Stimulated activated CD4-positive, alpha-beta T cell treated with anti-CD3 and anti-CD28 coated beads, TNF-alpha, amount 100 ng/mL, for 48 hours (primary cell): Measurements from ENCODE around the gene HTT.

Source experiments
- DNase-seq, 3 donors: peaks; one replicate each; pipeline ENCODE4 v3.0.0-alpha.2; 2020; ENCODE audit warnings: low read depth in 3 of 3

The HTT gene

DNA sequence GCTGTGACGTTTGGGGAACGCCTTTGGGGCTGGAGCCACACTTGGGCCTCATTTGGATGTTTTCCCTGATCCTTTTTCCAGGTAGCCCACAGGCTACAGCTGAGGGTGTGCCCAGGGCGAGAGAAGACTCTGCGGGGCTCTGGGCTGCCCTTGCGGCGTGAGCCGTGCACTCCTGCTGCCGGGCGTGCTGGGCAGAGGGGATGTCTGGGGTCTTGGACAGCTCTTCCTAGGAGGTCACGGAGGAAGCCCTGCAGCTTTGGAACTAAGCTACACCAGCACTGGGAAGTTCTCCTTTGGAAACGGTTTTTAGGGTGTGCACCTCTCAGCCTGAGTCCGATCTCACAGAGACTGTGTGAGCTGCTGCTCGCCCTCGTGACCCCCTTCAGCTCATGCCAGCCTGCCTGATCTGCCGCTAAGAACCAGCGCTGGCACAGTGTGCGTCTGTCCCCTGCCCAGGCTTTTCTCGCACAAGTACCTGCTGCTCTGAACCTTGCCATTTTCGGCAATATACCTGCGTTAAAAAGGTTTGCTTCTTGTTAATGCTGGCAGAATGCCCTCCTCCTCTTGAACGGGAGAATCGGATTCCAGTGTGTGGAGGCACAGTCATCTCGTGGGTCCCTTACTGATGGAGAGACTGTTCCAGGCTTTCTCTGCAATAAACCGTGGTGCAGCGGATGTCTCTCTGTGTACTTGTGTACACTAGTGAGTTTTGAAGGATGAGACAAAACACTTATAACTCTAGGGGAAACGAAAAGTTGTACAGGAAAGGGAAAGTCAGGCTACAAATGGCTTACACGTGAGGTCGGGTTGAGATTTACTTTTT is 188.8 kb downstream of the HTT start:
- DNase-seq = no peak

DNA sequence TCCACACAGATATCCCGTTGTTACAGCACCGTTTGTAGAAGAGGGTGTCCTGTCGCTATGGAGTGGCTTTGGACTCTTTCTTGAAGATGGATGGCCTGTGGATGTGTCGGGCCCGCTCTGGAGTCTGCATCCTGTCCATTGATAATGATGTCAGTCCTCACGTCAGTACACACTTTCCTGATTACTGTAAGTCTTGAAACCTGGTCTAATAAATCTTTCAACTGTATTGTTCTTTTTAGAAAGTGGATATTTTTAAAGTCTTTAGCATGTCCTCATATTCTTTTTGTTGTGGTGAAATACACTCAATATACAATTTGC is 189.4 kb downstream of the HTT start:
- DNase-seq = no peak

DNA sequence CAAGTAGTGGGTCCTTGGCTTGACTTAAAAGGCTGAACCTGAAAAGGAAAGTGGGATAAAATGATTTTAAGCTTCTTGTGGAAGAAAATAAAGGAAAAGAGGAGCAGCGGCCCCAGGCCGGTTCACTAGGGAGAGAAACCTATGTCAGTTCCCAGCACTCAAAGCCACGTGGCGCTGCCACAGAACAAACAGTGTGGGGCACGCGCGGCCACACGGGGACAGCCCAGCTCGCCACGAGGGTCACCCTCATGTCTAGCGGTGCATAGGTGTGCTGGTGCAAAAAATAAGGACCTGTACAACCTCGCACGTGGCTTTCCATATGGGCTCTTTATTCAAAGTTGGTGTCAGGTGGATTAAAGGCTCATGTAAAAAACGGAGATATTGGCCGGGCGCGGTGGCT is 191.6 kb downstream of the HTT start:
- DNase-seq = no peak

DNA sequence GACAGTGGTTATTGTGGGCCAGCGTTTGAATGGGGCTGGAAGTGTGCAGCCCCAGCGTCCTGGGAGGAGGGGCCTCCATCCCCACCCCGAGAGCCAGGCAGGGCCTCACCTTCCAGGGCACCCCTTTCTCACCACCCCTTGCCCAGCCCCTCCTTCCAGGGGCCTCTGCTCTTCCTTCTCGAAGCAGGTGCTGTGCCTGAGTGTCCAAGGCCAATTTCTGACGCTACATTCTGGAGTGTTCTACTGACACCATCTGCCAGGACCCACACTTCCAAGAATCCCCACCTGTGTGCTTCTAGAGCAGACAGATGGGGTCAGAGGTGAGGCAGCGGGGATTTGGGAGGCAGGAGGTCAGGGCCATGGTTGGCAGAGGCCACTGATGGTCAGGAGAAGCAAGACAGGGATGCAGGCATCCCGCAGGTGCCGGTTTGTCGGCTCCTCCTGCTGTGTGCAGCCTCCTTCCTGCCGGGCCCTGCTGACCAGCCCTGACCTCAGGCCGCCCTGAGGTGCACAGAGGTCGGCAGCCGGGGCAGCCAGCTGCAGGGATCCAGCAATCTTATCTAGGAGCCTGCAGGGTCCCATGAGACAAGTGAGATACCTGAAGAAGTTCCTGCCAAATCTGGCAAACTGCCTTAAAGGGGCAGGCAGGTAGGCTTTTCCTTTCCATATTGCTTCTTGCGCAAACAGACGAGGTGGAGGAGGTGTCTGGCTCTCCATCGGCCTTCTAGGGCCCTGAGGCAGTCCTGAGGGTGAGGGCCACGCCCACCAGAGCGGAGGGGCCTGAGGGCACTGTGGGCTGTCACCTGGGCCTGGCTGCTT is 193.3 kb downstream of the HTT start:
- DNase-seq = no peak

DNA sequence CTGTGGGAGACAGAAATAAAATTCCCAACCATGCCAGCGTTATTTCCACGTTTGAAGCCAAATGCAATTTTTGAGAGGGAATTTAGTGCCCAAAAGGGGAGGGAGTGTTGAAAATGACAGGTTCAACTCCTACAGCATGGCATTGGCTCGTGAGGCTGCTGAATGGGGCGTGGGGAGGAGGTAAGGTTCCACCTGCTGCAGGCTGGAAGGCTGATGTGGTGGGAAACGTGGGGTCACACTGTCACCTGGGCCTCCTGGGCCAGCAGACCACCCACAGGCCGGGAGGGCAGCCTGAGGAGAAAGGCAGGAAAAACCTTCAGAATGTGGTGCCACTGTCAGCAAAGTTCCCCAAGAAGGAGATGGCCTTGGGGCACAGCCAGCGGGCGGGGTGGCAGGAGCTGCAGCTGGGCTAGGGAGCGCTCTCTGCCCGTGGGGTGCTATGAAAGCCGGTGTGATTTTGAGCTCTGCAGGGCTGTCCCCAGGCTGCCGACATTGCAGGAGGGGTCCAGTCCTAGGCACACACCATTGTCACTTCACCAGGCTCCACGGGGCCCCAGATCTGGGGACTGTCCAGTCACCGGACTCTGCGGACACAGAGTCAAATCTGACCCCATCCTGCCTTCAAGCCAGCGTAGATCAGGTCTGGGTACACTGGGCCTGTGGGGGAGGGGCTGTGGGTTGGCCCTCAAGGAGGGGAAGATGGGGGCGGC is 194.1 kb downstream of the HTT start:
- DNase-seq = no peak

DNA sequence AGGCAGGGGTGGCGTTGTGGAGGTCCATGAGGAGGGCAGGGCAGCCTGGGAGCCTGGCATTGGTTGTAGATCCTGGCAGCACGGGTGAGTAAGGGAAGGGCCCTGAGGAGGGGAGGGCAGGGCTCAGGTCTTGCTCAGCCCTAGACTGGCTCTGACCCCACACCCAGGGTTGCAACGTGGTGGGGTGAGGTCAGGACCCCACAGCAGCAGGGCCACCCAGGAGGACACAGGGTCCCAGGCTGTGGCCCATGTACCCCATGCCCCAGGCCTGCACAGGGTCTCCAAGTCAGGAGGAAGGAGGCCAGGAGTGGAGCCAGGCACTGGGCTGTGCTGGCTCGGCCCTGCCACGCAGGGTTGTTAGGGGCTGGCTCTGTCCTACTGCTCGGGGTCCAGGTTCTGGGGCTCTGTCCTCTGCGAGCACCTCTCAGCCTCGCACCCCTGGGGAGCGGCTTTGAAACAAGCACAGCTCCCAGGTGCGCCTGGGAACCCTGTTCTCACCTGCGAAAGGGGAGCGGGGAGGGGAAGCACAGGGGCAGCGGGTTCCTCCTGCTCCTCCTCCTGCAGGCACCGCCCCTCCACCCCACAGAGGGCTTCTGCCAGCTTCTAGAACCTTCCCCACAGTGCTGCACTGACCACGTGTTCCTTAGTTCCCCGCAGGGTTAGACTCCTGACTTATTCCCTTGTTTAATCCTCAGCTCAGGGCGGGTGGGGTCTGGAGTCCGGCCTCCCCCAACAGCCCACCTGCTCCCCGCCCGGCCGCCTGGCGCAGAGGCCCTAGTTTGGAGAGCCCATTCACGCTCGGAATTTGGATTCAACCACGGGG is 194.8 kb downstream of the HTT start:
- no peak for DNase-seq

DNA sequence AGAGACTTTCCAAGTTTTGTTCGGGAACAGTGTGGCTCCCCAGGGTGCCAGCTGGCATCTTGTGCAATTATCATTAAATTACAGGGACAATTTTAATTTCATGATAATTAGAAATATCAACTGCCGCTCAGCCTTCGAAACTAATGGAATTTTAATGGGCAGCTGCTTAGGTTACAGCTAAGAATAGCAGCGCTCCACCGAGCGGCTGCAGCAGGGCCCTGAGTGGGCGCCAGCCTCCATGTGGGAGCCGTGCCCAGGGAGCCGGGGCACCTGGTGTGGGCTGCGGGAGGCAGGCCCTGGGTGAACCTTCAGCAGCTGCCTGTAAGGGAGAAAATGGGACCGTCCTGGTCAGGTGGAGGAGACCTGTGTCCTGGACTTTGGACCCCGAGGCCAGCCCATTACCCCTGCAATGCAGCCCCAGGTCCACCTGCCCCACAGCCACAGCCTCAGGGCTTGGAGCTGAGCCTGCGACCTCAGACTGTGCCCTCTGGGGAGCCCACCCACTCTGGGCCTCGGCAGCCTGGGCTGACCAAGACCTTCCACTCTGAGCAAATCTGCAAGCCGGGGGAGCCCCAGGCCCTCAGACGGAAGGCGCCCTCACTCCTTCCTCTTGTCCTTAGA is 195.6 kb downstream of the HTT start:
- DNase-seq = no peak

DNA sequence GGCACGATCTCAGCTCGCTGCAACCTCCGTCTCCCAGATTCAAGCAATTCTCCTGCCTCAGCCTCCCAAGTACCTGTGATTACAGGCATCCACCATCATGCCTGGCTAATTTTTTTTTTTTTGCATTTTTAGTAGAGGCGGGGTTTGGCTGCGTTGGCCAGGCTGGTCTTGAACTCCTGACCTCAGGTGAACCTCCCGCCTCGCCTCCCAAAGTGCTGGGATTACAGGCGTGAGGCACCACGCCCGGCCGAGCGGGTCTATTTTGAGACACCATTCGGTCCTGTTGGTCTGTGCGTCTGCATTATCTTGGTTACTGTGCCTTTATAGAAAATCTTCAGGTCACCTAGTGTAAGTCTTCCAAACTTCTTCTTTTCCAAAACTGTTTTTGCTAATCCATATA is 196.7 kb downstream of the HTT start:
- DNase-seq = no peak

DNA sequence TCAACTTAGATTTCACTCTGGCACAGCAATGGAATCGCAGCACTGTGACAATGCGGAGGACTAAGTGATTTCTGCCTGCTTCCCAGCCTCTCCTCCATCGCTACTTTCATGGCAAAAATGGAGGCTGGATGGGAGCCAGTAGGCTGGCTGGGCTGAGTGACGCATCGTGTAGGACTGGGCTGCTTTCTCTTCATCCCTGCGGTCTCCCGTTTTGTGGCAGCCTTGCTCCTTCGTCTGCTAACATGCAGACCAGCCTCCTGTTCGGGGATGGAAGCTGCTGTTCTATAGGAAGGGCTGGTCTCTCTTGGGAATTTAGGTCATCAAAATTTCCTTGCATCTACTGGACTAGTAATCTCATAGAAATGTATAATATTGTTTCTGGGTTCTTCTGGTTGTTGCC is 202.5 kb downstream of the HTT start:
- no peak for DNase-seq

DNA sequence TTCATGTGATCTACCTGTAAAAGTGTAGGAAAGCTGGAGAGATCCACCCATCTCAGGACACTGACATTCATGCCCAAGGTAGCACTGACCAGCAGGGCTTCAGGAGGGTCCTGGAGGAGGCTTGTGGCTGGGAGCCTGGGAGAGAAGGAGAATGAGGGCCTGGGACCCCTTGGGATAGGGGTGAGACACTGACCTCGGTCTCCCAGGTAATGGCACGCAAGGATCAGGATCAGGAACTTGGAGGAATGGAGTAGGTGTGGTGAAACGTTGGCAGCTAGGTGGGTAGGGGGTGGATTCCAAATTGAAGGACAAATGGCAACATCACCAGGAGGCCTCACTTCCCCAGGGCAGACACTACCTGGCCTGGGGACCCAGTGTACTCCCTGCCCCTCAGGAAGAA is 206.0 kb downstream of the HTT start:
- DNase-seq = no peak

DNA sequence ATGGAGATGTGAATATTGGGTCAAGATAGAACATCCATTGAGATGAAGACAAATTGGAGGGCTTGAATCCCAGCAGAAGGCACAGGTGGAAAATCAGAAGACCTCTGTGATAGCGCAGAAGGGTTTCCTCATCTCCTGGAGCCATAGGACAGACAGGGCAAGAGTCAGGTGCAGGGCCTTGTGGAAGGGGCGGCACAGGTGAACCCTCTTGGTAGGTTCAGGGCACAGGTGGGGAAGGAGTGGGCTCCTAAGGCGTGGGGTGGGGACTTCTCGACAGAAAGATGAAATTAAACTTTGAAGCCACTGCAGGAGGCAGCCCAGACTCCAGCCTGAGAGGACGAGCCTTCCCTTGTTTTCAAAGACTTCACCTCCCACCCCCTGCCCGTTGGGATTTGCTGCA is 209.0 kb downstream of the HTT start:
- DNase-seq = no peak

DNA sequence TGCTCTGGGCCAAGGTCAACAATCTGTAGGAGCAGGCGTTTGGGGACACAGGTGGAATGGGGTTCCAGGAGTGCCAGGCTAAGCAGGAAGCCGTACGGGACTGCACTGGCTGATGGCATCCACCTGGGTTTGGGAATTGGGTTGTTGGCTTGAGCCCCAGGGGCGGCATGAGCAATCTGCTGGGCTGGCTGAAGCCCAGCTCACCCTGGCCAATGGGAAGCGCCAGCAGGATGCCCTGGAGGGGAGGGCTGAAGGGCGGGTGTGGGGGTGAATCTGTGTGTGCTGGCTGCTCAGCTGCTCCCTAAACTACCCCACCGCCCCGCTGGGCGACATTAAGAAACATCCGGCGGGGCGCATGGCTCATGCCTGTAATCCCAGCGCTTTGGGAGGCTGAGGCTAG is 209.4 kb downstream of the HTT start:
- DNase-seq = no peak

DNA sequence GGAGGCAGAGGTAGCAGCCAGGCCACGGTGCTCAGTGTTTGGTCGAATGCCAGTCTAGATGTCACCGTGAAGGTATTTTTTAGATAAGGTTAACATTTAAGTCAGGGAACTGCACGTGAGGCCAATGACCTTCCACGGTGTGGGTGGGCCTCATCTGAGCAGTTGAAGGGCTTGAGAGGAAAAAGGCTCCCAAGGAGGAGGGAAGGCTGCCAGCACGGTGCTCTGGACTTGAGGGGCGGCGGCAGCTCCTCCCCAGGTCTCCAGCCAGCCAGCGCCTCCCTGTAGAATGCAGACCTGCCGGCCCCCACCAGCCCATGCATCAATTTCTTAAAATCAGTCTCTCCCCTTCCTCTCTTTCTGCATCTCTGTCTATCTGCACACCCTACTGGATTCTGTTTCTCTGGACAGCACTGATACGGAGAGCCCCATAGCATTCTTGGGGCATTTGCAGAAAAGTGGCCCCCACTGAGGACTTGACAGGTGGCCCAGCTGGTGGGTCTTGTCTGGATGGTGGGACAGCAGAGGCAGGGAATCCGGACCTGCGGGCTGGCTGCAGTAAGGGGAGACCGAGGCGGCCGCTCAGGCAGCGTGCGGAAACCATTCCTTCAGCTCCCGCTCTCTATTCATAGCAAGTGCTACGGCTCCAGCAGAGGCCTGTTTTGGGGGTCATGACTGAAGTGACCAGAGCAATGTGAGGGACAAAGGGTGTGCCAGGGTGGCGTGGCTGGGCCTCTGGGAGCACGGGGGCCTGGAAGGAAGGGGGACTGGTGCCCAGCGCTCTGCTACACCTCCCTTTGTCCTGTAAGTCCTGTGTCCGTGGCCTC is 210.5 kb downstream of the HTT start:
- DNase-seq = no peak

DNA sequence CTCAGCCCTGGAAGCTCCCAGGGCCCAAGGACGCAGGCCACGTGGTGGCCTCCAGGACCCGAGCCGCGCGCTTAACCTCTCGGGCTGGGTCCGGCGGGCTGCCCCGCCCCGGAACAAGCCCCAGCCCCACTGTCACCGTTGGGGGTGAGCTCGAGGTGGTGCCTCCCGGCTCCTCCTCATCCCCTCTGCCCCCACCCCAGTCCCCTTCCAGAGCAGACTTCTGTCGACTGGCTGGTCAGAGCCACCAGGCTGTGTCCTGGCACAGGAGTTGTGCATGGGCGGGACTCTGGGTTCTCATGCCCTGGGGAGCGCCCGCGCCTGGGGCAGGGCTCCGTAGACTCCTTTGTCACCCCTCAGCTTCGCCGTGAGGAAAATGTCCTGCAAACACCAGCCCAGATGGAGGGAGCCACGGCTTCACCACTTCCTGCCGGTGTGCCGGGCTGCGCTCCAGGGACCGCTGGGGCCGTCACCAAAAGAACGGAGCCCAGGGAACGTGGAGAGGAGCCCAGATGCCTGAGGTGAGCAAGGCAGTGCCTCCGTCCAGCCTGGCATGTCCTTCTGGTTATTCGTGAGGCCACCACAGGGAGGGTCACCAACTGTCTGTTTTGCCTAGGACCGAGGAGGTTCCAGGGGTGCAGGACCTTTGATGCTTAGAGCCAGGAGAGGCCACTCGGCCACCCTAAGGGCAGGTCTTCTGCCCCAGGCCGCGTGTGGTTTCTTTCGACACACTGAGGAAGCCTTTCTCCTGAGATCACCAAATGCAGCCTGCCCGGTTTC is 211.3 kb downstream of the HTT start:
- DNase-seq = no peak

DNA sequence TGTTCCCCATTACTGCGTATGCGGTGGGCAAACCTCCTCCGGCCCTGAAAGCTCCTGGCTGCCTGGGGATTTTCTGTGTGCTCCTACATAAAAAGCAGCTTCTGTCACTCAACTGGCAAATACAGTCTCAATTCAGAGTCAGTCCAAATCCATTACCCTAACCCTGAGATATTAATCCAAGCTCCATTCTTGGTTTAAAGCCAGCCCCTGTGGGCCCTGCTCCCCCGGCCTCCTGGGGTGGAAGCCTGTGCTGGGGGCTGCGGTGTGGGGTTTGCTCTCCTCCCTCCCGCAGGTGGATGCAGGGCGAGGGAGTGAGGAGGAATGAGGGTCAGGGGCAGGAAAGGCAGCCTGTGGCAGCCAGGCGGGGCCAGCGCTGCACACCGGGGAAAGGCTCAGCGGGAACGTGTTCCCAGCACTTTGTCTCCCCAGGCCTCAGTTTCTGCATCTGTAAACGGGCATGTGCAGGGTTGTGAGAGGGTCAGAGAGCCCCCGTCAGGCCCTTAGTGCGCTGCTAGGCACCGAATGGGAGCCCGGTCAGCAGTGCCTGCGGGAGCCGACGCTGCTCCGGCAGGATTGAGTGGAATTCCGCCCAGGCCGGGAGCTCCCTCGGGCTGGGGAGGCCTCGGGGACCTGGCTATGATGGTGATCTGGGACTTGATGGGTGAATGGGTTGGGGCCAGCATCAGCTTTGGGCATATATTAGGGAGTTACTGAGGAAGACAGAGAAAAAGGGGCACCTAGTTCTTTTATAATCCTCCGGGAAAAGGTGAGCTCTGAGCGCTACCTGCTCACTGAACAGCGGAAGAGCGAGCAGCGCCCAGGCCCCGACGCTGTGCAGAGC is 212.1 kb downstream of the HTT start:
- DNase-seq = no peak

DNA sequence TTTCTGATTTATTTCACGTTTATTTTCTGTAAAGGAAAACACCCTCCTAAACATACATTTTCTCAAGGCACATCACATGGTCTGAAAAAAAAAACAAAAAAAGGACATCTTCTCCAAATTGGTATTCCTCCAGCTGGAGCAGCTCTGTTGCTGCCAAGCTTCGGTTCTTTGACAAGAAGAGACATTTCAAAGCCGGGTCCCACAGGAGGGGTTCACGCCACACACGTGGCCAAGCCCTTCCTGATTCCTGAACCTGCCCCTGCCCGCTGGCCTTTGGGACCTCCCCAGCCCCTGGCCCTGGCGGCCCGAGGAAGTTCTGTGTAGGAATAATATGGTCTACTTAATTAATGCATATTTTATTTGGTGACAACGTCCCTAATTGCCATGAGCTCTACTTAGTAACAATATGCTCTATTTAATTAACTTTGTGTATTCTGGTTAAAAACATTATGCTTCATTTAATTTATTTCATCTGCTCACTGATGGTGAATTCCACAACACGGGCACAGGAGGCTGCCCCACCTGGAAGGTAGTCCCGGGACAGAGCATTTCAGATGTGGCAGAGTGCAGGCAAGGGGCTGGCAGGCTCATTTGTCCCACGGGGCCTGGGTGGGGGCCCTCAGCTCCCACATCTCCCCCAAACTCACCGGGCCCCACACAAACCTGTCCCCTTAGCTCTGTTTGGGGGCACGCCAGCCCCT is 212.9 kb downstream of the HTT start:
- DNase-seq = no peak

DNA sequence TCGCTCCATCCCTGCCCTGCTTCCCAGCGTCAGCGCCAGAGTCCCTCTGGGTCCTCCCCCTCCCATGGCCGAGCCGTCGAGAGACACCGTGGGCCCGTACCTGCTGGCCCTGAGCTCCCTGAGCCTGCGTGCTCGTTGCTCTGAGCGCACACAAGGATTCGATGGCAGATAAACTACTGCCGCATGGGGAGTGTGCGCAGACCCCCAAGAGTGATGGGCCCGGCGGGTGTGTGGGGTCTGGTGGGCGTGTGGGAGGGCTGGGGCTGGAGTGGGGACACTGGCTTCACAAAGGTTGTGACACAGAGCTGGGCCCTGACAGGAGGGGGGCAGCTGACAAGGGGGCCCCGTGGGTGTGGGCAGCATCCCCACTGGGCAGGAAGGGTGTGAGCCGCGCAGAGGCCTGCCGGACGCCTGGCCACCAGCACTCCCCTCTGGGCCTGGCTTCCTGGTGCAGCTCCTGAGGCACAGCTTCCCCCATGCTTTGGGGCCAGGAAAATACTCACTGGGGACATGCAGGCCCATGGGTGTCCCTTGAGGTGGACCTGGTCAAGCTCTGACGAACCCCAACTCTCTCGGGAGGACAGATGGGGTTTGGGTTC is 213.6 kb downstream of the HTT start:
- no peak for DNase-seq

DNA sequence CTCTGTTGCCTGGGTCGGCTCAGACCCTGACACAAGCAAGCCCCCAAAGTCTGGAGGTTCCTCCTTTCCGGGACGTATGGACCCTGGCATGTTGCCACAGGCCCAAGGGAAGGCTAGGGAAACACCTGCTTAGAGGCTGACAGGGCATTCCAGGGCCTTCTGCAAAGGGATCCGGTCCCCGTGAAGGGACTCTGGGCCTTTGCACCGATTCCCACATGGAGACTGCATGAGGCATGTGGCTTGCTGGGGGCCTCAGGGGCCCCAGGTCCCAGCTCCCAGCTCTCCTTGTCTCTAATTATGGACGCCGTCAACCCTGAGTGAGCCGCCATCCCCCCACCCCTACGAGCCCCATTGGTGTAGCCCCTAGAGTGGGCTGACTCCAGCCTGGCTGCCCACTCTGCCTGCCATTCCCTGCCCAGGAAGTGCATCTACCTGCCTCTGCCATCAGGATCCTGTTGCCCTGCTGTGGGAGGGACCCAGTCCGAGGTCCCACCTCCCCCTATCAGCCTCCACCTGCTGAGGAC is 214.2 kb downstream of the HTT start:
- no peak for DNase-seq
